A172 (cell line): Measurements from ENCODE around the gene JAK2. TPM values are rescaled to one million over a fixed set of nuclear protein-coding genes. Genes with fewer than 3 reads are reported as not detected.
"Not testable (repeated sequence)": the region's sequence is repeated elsewhere in the genome, so short reads cannot be mapped to it uniquely, and the experiment has no call there.

Experiments
- DNase-seq: peaks from one replicate; pipeline ENCODE4 v3.0.0-alpha.2; 2015; ENCODE audit warnings: low spot score
- total RNA-seq: library from RNA; depleted of rRNA; stranded (reverse); fragments of >200 nt; shearing (Covaris generic); gene quantifications from 2 replicates; pipeline ENCODE4 v1.2.3, GENCODE V29; 2014

The JAK2 gene
- total RNA-seq, 1 experiment from 2014 or later: 10.8 TPM

GRCh38 chr9:4980086-4980727 lies 4.9 kb upstream of the JAK2 start:
- DNase-seq: no peak

- DNase-seq: no peak
Observed at GRCh38 chr9:4982721-4983482, 2.2 kb upstream of the JAK2 start.

GRCh38 chr9:4983601-4984165 lies 1.4 kb upstream of the JAK2 start:
- no peak for DNase-seq

- no peak for DNase-seq
Observed at GRCh38 chr9:4984171-4984620, 876 bp upstream of the JAK2 start.

GRCh38 chr9:4985386-4986266 lies 554 bp downstream of the JAK2 start:
- peak; percentile 42 for DNase-seq

GRCh38 chr9:4986296-4986695 lies 1.2 kb downstream of the JAK2 start:
- DNase-seq: peak; percentile 1

GRCh38 chr9:4986783-4987182 lies 1.7 kb downstream of the JAK2 start:
- DNase-seq: no peak

GRCh38 chr9:4987961-4988421 lies 2.9 kb downstream of the JAK2 start:
- DNase-seq: peak; percentile 65

- DNase-seq: no peak
Observed at GRCh38 chr9:4992872-4993271, 7.8 kb downstream of the JAK2 start.

- DNase-seq: no peak
Observed at GRCh38 chr9:4994166-4994890, 9.3 kb downstream of the JAK2 start.

- no peak for DNase-seq
Observed at GRCh38 chr9:4997196-4997595, 12.1 kb downstream of the JAK2 start.

- no peak for DNase-seq
Observed at GRCh38 chr9:4997631-4998030, 12.6 kb downstream of the JAK2 start.

- no peak for DNase-seq
Observed at GRCh38 chr9:5002811-5003210, 17.7 kb downstream of the JAK2 start.

GRCh38 chr9:5004481-5004880 lies 19.4 kb downstream of the JAK2 start:
- no peak for DNase-seq

- DNase-seq: no peak
Observed at GRCh38 chr9:5008202-5008601, 23.1 kb downstream of the JAK2 start.

- DNase-seq: no peak
Observed at GRCh38 chr9:5013374-5013773, 28.3 kb downstream of the JAK2 start.

- DNase-seq: no peak
Observed at GRCh38 chr9:5015934-5016333, 30.9 kb downstream of the JAK2 start.

- DNase-seq: no peak
Observed at GRCh38 chr9:5025416-5025815, 40.3 kb downstream of the JAK2 start.

GRCh38 chr9:5031941-5032340 lies 46.9 kb downstream of the JAK2 start:
- not testable (repeated sequence) for DNase-seq

- no peak for DNase-seq
Observed at GRCh38 chr9:5040730-5041389, 55.8 kb downstream of the JAK2 start.
